ENCODE data around the gene KRT4. TPM values are rescaled to one million over a fixed set of nuclear protein-coding genes. Genes with fewer than 3 reads are reported as not detected.

KRT4 gene
- total RNA-seq, 2 donors from 2014 or later: 6.4 to 12.7 TPM

- TF ChIP-seq CTCF (IDR thresholded peaks at IDR 0.05): no peak
- TF ChIP-seq POLR2AphosphoS5 (IDR thresholded peaks at IDR 0.05): no peak
- TF ChIP-seq POLR2A (IDR thresholded peaks at IDR 0.05): no peak
- intact Hi-C loops (cut with DNase I): no loop called here
- H3K9me3 ChIP-seq: no peaks in the 10 kb centered on the region
- DNase-seq (ENCODE audit: low spot score): no peak
- 92% methylated on average over 11 of the region's 12 CpGs for WGBS
- no peak overlapping the region for H3K27ac ChIP-seq
- H3K4me1 ChIP-seq (replicated peaks): no peaks in the 10 kb centered on the region
- H3K36me3 ChIP-seq: no peaks in the 10 kb centered on the region
- peaks cover 9% of the 10 kb centered on the region for H3K27me3 ChIP-seq (replicated peaks; ENCODE audit: insufficient read depth)
- no peak overlapping the region for H3K4me3 ChIP-seq
Observed at GRCh38 chr12:52791271-52792184, 22.4 kb downstream of the KRT4 start.

GRCh38 chr12:52790427-52791270, 23.3 kb downstream of the KRT4 start:
- DNase-seq (ENCODE audit: low spot score): no peak
- Histone ChIP-seq H3K27me3 (replicated peaks; ENCODE audit: insufficient read depth) (peaks cover 9% of the 10 kb centered on the region), H3K4me3 (no peak overlapping the region), H3K4me1 (replicated peaks) (no peaks in the 10 kb centered on the region), H3K27ac (no peak overlapping the region), H3K9me3 (no peaks in the 10 kb centered on the region), H3K36me3 (no peaks in the 10 kb centered on the region)
- WGBS: 65% methylated on average over 19 of the region's 19 CpGs
- intact Hi-C loops (cut with DNase I): no loop called here
- TF ChIP-seq POLR2A (IDR thresholded peaks at IDR 0.05) (no peak), POLR2AphosphoS5 (IDR thresholded peaks at IDR 0.05) (no peak), CTCF (IDR thresholded peaks at IDR 0.05) (no peak)

GRCh38 chr12:52789637-52790426, 24.1 kb downstream of the KRT4 start:
- H3K27me3 ChIP-seq (replicated peaks; ENCODE audit: insufficient read depth): peaks cover 11% of the 10 kb centered on the region
- no peaks in the 10 kb centered on the region for H3K36me3 ChIP-seq
- intact Hi-C loops (cut with DNase I): no loop called here
- no peaks in the 10 kb centered on the region for H3K9me3 ChIP-seq
- H3K27ac ChIP-seq: no peak overlapping the region
- no peak for DNase-seq (ENCODE audit: low spot score)
- 29% methylated on average over 48 of the region's 50 CpGs for WGBS
- TF ChIP-seq POLR2A (IDR thresholded peaks at IDR 0.05) (no peak), CTCF (IDR thresholded peaks at IDR 0.05) (no peak)
- no peaks in the 10 kb centered on the region for H3K4me1 ChIP-seq (replicated peaks)
- no peak overlapping the region for H3K4me3 ChIP-seq

GRCh38 chr12:52788876-52789636, 24.9 kb downstream of the KRT4 start:
- Histone ChIP-seq H3K4me3 (no peak overlapping the region), H3K27ac (no peak overlapping the region), H3K4me1 (replicated peaks) (no peaks in the 10 kb centered on the region), H3K36me3 (no peaks in the 10 kb centered on the region), H3K9me3 (no peaks in the 10 kb centered on the region), H3K27me3 (replicated peaks; ENCODE audit: insufficient read depth) (peaks cover 11% of the 10 kb centered on the region)
- no peak for DNase-seq (ENCODE audit: low spot score)
- WGBS: 96% methylated on average over 11 of the region's 11 CpGs
- TF ChIP-seq POLR2A (IDR thresholded peaks at IDR 0.05) (no peak), POLR2AphosphoS5 (IDR thresholded peaks at IDR 0.05) (no peak), CTCF (IDR thresholded peaks at IDR 0.05) (no peak)
- intact Hi-C loops (cut with DNase I): no loop called here
